Measurements from ENCODE around the gene RAB8B.

- TF ChIP-seq CTCF (IDR thresholded peaks at IDR 0.05) = no peak
- TF ChIP-seq POLR2AphosphoS5 (IDR thresholded peaks at IDR 0.05) = no peak
- TF ChIP-seq EP300 (IDR thresholded peaks at IDR 0.05) = no peak
- TF ChIP-seq POLR2A (IDR thresholded peaks at IDR 0.05; ENCODE audit: low read depth) = no peak
Measured at GRCh38 chr15:63294359-63294758, 105.0 kb downstream of the RAB8B start.
